ENCODE results near the gene SPAAR.
A peak's percentile ranks its signal among the peaks of the same experiment; 100 is the strongest.

SPAAR gene

DNA sequence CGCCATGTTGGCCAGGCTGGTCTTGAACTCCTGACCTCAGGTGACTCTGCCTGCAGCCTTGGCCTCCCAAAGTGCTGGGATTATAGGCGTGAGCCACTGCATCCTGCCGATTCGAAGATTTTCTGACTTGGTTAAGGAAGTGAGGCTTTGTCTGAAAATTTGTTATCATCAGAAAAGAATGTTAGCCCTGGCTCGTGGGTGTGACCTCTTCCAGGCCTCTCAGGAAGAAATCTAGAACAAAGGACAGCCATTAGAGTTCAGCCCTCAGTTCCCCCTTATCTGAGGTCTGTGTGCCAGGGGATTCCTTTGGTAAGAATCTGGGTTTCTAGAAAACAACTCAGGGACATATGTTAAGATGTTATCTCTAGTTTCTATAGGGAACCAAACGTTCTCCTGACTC lies 42.4 kb downstream of the SPAAR start:
- no peak for DNase-seq

GRCh38 chr9:35952526-35953191 lies 43.4 kb downstream of the SPAAR start:
- DNase-seq: no peak

DNA sequence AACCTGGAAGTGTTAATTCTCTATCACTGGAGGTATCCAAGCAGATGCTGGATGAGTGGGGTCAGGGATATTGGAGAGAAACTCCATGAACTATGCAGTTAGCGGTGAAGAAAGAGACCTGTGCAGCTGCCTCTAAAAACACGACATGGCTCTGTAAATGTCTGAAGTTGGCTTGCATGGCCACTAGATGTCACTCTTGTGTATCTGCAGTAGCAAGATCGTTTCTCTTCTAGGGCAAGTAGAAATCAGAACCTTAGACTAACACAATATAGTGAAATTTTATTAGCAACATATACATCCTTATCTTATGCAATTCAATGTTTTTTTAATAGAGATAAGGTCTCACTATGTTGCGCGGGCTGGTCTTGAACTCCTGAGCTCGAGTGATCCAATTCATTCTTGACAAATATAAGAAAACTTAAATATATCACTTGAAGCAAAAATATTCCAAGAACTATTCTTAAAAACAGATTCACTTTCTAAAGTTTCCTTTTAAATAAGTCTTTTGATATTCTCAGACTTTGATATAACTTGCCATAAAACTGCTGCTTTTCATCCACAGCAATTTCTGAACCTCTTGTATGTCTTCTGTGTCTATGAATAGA lies 45.8 kb downstream of the SPAAR start:
- DNase-seq: peak; percentile 84

DNA sequence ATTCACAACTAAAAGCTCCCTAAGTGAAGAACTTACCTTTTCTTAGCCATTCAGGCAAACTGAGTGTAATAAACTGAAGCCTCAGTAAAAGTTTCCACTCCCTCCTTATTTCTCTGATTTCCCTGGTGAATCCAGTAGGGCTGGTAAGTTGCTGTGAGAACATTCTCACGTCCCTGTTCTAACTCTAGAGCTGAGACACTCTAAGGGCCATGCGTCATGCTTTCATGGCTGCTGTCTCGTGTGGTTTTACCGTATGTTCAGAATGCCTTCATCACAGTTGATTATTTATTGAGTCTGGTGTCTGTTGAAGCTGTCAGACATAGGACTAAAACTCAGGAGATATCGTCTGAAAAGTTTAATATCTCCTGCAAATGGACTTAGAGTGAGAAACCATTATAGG lies 47.4 kb downstream of the SPAAR start:
- no peak for DNase-seq

GRCh38 chr9:35958104-35958837 lies 49.0 kb downstream of the SPAAR start, which contains the start of gene OR2S2:
OR2S2 (minus strand) TSS chr9:35958154; CDS start chr9:35958098, 56 bp downstream.
- DNase-seq: no peak

DNA sequence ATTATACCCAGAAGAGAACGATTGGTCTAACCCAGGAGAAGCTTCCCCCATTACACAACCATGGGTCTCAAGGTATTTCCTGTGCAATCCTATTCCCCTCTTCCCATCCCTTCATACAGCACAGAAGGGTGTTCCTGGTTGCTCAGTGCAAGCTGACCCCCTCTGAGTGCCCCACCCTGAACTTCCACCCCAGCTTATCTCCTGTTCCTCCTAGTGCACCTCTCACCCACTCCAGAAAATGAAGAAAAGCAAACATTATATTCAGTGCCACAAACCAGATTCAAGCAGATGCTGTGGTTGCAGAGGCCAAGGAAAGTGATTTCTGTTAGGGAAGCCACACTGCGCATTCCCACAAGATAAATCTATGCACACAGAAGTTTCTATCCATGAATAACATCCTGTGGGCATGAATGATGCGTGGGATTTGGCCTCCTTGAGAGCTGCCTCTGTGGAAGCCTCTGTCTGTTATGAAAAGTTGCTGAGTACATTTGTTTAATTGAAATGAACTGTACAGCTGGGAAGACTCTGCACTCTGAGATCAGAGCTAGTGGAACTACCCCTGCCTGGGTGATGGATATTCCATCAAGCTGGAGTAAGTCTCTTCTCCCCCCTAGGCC lies 50.9 kb downstream of the SPAAR start:
- no peak for DNase-seq

Measured in hematopoietic multipotent progenitor cell treated with erythropoietin and hydrocortisone succinate and interleukin-3 and kit ligand, for 6 days (in vitro differentiated cells).